Left ventricle myocardium inferior (tissue), 1 donor: ENCODE measurements around the gene KCTD14. TPM values are rescaled to one million over a fixed set of nuclear protein-coding genes. Genes with fewer than 3 reads are reported as not detected.

ENCODE experiments used
- DNase-seq: peaks from one replicate; pipeline ENCODE4 v3.0.0-alpha.2; 2020
- H3K27ac ChIP-seq: fragments of 200-600 bp; replicated peaks from 2 replicates; pipeline ENCODE4 v1.8.0; 2021
- H3K27me3 ChIP-seq: fragments of 200-600 bp; 2 replicates; pipeline ENCODE4 v1.8.0; 2021; ENCODE audit warnings: low read depth
- H3K36me3 ChIP-seq: fragments of 200-600 bp; 2 replicates; pipeline ENCODE4 v1.8.0; 2021
- H3K4me1 ChIP-seq: fragments of 200-600 bp; 2 replicates; pipeline ENCODE4 v1.8.0; 2021
- H3K4me3 ChIP-seq: fragments of 200-600 bp; 2 replicates; pipeline ENCODE4 v1.8.0; 2021; ENCODE audit warnings: mild to moderate bottlenecking, moderate library complexity
- H3K9me3 ChIP-seq: fragments of 200-600 bp; replicated peaks from 2 replicates; pipeline ENCODE4 v1.8.0; 2021
- intact Hi-C: fragments of 100-400 bp; cut with micrococcal nuclease; formaldehyde crosslinking; loops from one replicate; pipeline ENCODE4 v1.11.0; 2022
- total RNA-seq: library from RNA; stranded (reverse); fragmentation: NEBNext Ultra II Directional; extraction: Animal tissue kit (Norgen Biotek cat#: 25700); gene quantifications from one replicate; pipeline ENCODE4 v1.2.1, GENCODE V29; 2021
- TF ChIP-seq, protein P1 (sequence below): fragments of 200-600 bp; IDR thresholded peaks from 2 replicates; pipeline ENCODE4 v1.8.0; 2021; ENCODE audit warnings: antibody characterized with exemption, mild to moderate bottlenecking, borderline replicate concordance
- donor health status: DM: no; HTN: yes; CAD: no; lungs with severe emphysema.

The KCTD14 gene
- total RNA-seq, 1 donor from 2014 or later, result 0.16 TPM

DNA sequence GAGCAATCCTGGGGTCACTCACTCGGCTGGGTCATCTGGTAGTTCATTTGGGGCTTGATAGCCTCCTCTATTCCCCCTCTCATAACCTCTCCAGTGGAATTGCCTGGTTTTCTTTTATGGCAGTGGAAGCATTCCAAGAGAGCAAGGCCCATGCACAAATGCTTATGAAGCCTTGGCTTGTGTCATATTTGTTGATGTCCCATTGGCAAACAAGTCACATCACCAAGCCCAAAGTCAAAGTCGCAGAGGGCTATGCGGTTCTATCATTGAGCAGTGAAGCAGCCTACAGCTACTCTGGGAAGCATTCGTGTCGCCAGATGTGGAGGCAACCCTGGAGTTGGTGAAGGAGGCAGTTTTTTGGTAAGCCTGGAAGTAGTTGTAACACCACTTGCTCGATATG, 12.3 kb downstream of the KCTD14 start:
- TF ChIP-seq, protein P1, sequence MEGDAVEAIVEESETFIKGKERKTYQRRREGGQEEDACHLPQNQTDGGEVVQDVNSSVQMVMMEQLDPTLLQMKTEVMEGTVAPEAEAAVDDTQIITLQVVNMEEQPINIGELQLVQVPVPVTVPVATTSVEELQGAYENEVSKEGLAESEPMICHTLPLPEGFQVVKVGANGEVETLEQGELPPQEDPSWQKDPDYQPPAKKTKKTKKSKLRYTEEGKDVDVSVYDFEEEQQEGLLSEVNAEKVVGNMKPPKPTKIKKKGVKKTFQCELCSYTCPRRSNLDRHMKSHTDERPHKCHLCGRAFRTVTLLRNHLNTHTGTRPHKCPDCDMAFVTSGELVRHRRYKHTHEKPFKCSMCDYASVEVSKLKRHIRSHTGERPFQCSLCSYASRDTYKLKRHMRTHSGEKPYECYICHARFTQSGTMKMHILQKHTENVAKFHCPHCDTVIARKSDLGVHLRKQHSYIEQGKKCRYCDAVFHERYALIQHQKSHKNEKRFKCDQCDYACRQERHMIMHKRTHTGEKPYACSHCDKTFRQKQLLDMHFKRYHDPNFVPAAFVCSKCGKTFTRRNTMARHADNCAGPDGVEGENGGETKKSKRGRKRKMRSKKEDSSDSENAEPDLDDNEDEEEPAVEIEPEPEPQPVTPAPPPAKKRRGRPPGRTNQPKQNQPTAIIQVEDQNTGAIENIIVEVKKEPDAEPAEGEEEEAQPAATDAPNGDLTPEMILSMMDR, result no peak
- H3K4me3 ChIP-seq, result no peak overlapping the region
- intact Hi-C loops, result no loop called here
- no peak overlapping the region for H3K27ac ChIP-seq
- no peaks in the 10 kb centered on the region for H3K36me3 ChIP-seq
- no peak for DNase-seq
- no peaks in the 10 kb centered on the region for H3K9me3 ChIP-seq
- no peaks in the 10 kb centered on the region for H3K27me3 ChIP-seq
- H3K4me1 ChIP-seq, result no peaks in the 10 kb centered on the region

DNA sequence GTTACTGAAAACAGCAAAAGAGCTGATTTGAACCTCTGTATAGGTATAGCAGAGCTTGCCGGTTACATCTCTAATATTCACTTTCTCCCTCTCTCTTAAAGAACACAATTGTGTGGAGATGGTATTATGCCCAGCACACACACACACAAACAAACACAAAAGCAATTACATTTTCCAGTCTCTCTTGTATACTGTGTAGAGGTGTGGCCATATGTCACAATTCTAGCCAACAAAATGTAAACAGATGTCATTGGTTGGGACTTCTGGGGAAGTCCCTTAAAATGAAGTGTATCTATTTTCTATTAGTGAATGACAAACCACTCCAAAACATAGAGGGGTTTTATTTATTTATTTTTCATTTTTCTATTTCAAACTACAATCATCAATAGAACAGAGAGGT, 12.8 kb downstream of the KCTD14 start:
- Histone ChIP-seq H3K27ac (no peak overlapping the region), H3K27me3 (no peaks in the 10 kb centered on the region), H3K4me1 (no peaks in the 10 kb centered on the region), H3K4me3 (no peak overlapping the region), H3K9me3 (no peaks in the 10 kb centered on the region), H3K36me3 (no peaks in the 10 kb centered on the region)
- TF ChIP-seq, protein P1, result no peak
- intact Hi-C loops, result no loop called here
- no peak for DNase-seq

DNA sequence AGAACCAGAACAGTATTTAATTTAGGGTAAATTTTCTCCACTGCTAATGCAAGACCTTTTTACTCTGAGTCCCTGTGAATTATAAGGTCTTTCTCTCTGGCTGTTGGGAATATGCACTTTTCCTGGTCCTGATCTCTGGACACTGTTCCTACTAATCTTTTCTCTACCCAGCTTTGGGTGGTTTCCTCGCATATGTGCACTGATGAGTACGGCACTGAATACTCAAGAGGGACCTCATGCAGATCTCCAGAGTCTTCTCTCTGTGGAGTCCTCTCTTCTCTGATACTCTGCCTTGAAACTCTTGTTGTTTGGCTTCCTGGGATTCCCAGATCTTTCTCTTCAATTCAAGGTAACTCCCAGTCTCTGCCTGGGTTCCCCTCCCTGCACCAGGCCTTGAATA, 14.0 kb downstream of the KCTD14 start:
- Histone ChIP-seq H3K4me1 (no peaks in the 10 kb centered on the region), H3K4me3 (no peak overlapping the region), H3K27ac (no peak overlapping the region), H3K27me3 (peaks cover 4% of the 10 kb centered on the region), H3K36me3 (no peaks in the 10 kb centered on the region), H3K9me3 (no peaks in the 10 kb centered on the region)
- DNase-seq, result no peak
- TF ChIP-seq, protein P1, result no peak
- intact Hi-C loops, result no loop called here

DNA sequence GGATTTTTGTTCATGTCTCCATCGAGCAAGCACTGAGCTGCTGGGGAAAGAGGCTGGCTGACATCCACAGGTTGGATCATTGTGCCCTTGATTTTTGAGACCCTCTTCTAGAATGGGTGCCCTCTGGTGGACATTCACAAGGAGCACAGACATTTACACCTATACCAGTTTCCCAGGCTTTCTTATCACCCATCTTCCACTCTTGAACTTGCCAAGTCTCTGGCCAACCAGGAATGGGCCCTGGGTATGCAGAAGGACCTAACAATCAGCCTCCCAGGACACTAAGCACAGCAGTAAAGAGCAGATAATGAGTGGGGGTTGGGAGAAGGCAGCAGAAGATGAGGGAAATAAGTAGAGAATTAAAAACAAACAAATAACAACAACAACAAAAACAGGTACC, 22.9 kb downstream of the KCTD14 start:
- H3K27ac ChIP-seq, result no peak overlapping the region
- H3K4me3 ChIP-seq, result no peak overlapping the region
- DNase-seq, result no peak
- intact Hi-C loops, result no loop called here
- H3K4me1 ChIP-seq, result peaks cover 3% of the 10 kb centered on the region
- H3K27me3 ChIP-seq, result peaks cover 9% of the 10 kb centered on the region
- no peaks in the 10 kb centered on the region for H3K9me3 ChIP-seq
- no peaks in the 10 kb centered on the region for H3K36me3 ChIP-seq
- TF ChIP-seq, protein P1, result peak; percentile 65

DNA sequence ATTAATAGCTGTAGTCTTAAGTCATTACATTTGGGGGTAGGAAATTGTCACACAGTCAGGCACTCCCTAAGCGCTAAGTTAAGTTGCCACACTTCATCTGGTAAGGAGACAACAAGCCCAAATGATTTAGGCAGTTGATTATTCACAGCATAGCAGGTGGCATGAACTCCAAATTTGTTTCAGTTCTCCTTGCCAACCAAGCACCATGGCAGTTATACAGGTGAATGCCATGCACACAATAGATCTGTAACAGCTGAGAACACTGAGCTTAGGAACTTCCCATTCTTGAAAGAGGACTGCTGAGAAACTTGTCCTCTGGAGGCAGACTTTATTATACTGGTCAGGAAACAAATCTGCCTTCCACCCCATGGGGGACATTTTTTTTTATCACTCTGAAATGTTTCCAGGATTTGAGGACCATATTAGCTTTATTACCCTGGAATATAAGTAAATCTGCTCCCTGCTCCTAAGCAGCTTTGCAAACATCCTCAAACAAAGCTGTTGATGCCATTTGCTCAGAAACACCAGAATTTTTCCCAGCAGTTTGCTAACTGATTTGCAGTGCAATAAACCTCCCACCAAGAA, 23.5 kb downstream of the KCTD14 start:
- H3K4me1 ChIP-seq, result peaks cover 6% of the 10 kb centered on the region
- intact Hi-C loops, result no loop called here
- DNase-seq, result no peak
- TF ChIP-seq, protein P1, result no peak
- no peaks in the 10 kb centered on the region for H3K9me3 ChIP-seq
- H3K27me3 ChIP-seq, result peaks cover 9% of the 10 kb centered on the region
- no peak overlapping the region for H3K4me3 ChIP-seq
- no peak overlapping the region for H3K27ac ChIP-seq
- H3K36me3 ChIP-seq, result no peaks in the 10 kb centered on the region
